ENCODE data around the gene DGKD.

DNA sequence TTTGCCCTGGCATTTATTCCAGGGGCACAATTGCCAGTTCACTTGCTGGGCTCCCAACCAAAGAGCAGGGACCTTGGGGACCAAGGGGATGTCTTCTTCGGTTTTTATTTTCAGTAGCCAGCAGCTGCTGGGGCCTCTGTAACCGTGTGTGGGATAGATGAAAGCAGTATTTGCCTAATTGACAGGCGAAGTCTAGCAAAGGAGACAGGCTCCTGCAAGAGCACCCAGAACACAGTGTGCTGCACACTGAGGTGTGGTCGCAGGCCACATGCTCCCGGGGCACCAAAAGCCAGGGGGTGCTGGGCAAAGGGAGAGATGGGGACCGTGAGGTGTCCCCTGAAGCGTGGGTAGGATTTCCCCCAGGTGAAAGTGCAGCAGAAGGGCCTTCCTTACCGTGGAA lies 41.4 kb upstream of the DGKD start:
- TF ChIP-seq EZH2phosphoT487 (IDR thresholded peaks at IDR 0.05; ENCODE audit: insufficient read depth, low read depth) (no peak), EZH2 (IDR thresholded peaks at IDR 0.05; ENCODE audit: insufficient read depth, poor library complexity, severe bottlenecking) (no peak)

Data from GM23248 (cell line).